Activated CD8-positive, alpha-beta memory T cell treated with anti-CD3 and anti-CD28 coated beads, Interleukin-2, amount 50 U/mL, for 4 hours (primary cell): ENCODE measurements around the gene UXT.
"Not testable (repeated sequence)": the region's sequence is repeated elsewhere in the genome, so short reads cannot be mapped to it uniquely, and the experiment has no call there.

Experiments
- DNase-seq: peaks from one replicate; pipeline ENCODE4 v3.0.0-alpha.2; 2020

UXT gene

DNA sequence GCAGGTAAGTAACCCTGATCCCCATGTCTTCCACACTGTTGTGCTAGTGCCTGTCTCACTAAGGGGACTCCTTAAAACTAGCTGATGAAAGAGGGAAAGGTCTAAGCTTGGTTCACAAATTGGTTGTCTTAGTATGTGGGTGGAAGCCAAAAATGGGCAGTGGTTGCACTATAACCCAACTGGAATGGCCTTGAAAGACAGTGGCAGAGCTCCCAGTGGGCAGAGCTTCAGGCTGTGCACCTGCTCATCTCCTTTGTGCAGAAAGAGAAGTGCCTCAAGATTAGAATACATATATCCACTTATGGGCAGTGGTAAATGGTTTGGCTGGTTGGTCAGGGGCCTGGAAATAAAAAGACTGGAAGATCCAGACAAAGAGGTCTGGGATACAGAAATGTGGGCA, 46.6 kb downstream of the UXT start:
- no peak for DNase-seq

- no peak for DNase-seq
Observed at GRCh38 chrX:47611926-47612325, 47.1 kb downstream of the UXT start.

DNA sequence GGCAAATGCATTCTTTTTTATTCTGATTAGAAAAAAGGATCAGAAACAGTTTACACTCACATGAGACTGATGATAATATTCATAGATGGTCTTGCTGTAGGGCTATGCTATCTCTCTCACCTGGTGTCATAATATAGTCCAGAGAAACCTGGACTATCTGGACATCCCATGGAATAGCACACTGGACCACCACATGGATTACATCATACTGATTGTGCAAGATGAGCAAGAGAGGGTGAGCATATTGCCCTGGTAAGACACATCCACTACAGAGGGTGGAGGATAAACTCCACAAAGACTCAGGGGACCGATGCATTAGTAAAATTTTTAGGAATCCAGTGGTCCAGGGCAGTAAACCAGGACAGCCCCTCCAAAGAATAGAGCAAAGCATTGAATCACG, 47.5 kb downstream of the UXT start:
- no peak for DNase-seq

DNA sequence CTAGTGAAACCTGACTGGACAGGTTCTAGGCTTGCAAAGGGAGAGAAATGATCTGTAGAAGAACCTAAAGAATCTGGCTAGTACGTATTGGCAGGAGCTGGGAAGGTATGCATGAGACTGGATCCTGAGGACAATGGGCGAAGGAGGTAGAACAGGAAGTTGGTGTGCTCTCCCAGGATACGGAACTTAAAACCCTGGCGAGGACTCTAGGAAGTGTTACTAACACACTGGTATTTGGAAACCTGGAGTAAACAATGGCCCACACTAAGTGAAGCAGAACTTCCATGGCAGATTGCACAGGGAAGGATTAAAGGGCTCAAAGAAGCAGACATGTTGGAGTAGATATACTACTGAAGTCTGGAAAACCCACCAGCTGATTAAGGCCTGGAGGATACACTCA, 48.5 kb downstream of the UXT start:
- no peak for DNase-seq

DNA sequence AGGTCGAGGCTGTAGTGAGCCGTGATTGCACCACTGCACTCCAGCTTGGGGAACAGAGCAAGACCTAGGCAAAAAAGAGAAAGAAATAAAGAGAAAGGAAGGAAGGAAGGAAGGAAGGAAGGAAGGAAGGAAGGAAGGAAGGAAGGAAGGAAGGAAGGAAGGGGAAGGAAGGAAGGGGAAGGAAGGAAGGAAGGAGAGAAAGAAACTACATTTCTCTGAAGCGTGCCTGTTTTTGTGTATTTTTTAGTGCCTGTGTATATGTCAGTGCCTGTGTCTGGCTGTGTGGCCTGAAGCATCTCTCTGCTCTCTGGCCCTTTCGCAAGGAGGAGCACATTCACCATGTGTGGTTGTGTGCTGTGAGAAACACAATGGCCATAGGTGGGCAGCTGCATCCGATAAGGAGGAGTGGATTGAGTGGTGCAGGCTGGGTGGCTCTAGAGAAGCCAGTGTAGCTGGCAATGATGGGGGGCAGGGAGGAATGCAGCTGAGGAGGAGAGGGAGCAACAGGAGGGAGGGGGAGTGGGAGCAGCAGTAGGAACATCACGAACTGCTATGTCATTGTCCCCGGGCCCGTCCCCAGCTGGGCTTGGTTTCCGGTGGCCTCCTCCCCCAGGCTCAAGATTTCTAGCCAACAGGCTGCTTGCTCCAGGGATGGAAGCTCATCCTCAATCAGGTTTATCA, 50.7 kb downstream of the UXT start:
- DNase-seq: no peak

GRCh38 chrX:47607091-47607490, 51.9 kb downstream of the UXT start:
- DNase-seq: no peak

DNA sequence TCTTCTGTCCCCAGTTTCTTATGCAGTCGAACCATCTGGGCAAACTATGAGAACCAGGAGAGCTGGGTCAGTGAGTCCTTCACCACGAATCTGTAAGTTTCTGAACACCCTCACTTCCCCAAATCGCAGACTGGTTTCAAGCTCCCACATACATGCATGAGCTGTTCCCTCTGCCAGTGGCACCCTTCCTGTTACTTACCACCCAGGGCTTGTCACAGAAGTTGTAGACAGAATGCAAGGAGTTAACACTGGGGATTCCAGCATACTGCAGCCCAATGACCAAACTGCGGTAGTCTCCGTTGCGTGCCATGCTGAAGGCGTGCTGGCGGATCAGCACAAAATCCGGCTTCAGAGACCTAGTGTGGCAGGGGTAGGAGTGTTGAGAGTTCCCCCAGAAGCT, 54.0 kb downstream of the UXT start:
- DNase-seq: no peak

- DNase-seq: not testable (repeated sequence)
Observed at GRCh38 chrX:47603125-47603524, 55.9 kb downstream of the UXT start.
